Right lobe of liver (tissue), 6 donors: ENCODE results near the gene CNIH3. TPM values are rescaled to one million over a fixed set of nuclear protein-coding genes. Genes with fewer than 3 reads are reported as not detected.
"Not testable (repeated sequence)": the region's sequence is repeated elsewhere in the genome, so short reads cannot be mapped to it uniquely, and the experiment has no call there.

Experiments used
- ATAC-seq, 4 donors: fragments of 200-7000 bp; cut with Tn5 transposase; one replicate each; pipeline ENCODE4 v1.9.1; 2020; ENCODE audit warnings: mild to moderate bottlenecking in 4 of 4, moderate library complexity in 4 of 4
- DNase-seq, 3 donors: peaks; one replicate each; pipeline ENCODE4 v3.0.0-alpha.2; 2020
- H3K27ac ChIP-seq, 3 donors: fragments of 200-600 bp; one replicate each; pipeline ENCODE4 v1.8.0; 2022
- H3K27me3 ChIP-seq, 2 donors: fragments of 200-600 bp; one replicate each; pipeline ENCODE4 v1.8.0; 2022
- H3K36me3 ChIP-seq, 4 donors: fragments of 200-600 bp; sonication (generic) in 1 of 4; one replicate each; pipeline versions ENCODE4 v1.5.1 to v1.8.0; 2017 to 2022; ENCODE audit warnings: control low read depth in 1 of 4
- H3K4me1 ChIP-seq, 4 donors: fragments of 200-600 bp; sonication (generic) in 1 of 4; one replicate each; pipeline versions ENCODE4 v1.5.1 to v1.8.0; 2017 to 2022; ENCODE audit warnings: control low read depth in 1 of 4
- H3K4me3 ChIP-seq, 3 donors: fragments of 200-600 bp; one replicate each; pipeline ENCODE4 v1.8.0; 2022
- H3K9me3 ChIP-seq, 4 donors: fragments of 200-600 bp; sonication (generic) in 1 of 4; one replicate each; pipeline versions ENCODE4 v1.5.1 to v1.8.0; 2017 to 2022; ENCODE audit warnings: control low read depth in 1 of 4
- CTCF ChIP-seq, 4 donors: fragments of 200-600 bp in 3 of 4; fragments of 450-650 bp in 1 of 4; IDR thresholded peaks; one replicate each; pipeline versions ENCODE4 v1.5.1 to v1.8.0; 2016 to 2022; ENCODE audit warnings: antibody characterized with exemption in 4 of 4, mild to moderate bottlenecking in 2 of 4
- POLR2A ChIP-seq: fragments of 450-650 bp; IDR thresholded peaks from one replicate; pipeline ENCODE4 v1.6.1; 2017; ENCODE audit warnings: antibody characterized with exemption, mild to moderate bottlenecking
- WGBS: methylation state at CpG from one replicate; pipeline ENCODE4 v1.1.6; 2018; ENCODE audit warnings: low coverage, low lambda C conversion rate; ENCODE audit not compliant: insufficient coverage; ENCODE audit errors: missing lambda C conversion rate; 5-methylcytosine and 5-hydroxymethylcytosine counted together
- intact Hi-C, 2 donors: fragments of 100-400 bp; cut with DNase I; formaldehyde crosslinking; loops; one replicate each; pipeline versions ENCODE4 v1.11.2 to v1.14.1; 2022
- total RNA-seq, 6 experiments: library from RNA; depleted of rRNA in 2 of 6; stranded (reverse); fragments of >200 nt in 2 of 6; fragmentation: NEBNext Ultra II Directional in 3 of 6; extraction: Animal tissue kit (Norgen Biotek cat#: 25700) in 3 of 6; gene quantifications; one replicate each; pipeline versions ENCODE4 v1.1.0 to v1.2.4, GENCODE V29; 2016 to 2023
- donor health status: DM: no; HTN: yes; CAD: no.
- donor health status: DM: no; HTN: no; CAD: no.
- donor health status: DM: no; HTN: no; CAD: no.
- donor health status: DM: no; HTN: yes; CAD: no.
- donor health status: DM: no; HTN: yes; CAD: no.

CNIH3 gene
- total RNA-seq, 6 experiments from 2014 or later: 0.12 to 1.6 (median 0.55) TPM

DNA sequence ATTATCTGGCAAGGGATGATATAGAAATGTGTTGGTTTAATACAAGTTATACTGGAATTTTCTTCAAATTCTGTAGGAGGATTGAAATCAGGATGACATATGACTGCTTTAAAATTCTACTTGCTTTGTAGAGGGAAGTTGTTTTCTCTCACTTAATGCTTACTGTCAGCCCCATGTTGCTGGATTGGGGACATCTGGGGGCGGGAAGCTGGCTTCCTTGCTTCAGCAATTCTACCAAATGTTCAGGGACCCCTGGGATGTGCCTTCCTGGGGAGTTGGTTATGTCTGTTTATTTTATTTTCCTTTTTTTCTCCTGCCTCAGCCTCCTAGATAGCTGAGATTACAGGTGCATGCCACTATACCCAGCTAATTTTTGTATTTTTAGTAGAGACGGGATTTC is 63.5 kb downstream of the CNIH3 start:
- no peak for ATAC-seq

DNA sequence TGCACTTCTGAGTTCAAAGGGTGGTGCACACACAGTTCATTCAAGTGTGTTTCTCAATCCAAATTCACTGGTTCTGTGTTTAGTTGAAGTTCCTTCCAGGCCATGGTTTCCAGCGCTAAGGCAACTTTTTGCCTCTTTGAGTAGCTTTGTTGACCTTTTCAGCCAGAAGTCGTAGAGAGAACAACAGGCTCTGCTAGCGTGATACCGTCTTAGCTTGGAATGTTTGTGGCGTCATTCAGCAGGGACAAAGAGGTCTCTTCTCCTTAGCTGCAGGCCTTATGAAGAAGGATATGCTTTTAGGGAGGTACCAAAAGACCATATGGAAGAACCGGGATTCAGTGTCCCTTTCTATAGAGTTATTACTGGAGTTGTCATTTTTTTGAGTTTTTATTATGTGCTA is 65.7 kb downstream of the CNIH3 start:
- H3K4me1 ChIP-seq: no peaks in the 10 kb centered on the region
- H3K4me3 ChIP-seq: no peak overlapping the region
- TF ChIP-seq CTCF (IDR thresholded peaks at IDR 0.05): no peak
- TF ChIP-seq POLR2A: no peak
- intact Hi-C loops: no loop called here
- no peak overlapping the region for H3K27ac ChIP-seq
- H3K27me3 ChIP-seq: no peaks in the 10 kb centered on the region
- no peaks in the 10 kb centered on the region for H3K36me3 ChIP-seq
- H3K9me3 ChIP-seq: no peaks in the 10 kb centered on the region
- ATAC-seq (no peak), DNase-seq (no peak)
- WGBS: 83% methylated on average over 5 of the region's 6 CpGs

More for the DNA sequence above, 63.5 kb downstream of the CNIH3 start:
- intact Hi-C loops: no loop called here
- H3K9me3 ChIP-seq: no peaks in the 10 kb centered on the region
- no peak overlapping the region for H3K27ac ChIP-seq
- 88% methylated on average over 2 of the region's 2 CpGs for WGBS
- TF ChIP-seq CTCF (IDR thresholded peaks at IDR 0.05) (no peak), POLR2A (no peak)
- DNase-seq: no peak
- no peaks in the 10 kb centered on the region for H3K36me3 ChIP-seq
- H3K27me3 ChIP-seq: no peaks in the 10 kb centered on the region
- H3K4me3 ChIP-seq: no peak overlapping the region
- no peaks in the 10 kb centered on the region for H3K4me1 ChIP-seq

DNA sequence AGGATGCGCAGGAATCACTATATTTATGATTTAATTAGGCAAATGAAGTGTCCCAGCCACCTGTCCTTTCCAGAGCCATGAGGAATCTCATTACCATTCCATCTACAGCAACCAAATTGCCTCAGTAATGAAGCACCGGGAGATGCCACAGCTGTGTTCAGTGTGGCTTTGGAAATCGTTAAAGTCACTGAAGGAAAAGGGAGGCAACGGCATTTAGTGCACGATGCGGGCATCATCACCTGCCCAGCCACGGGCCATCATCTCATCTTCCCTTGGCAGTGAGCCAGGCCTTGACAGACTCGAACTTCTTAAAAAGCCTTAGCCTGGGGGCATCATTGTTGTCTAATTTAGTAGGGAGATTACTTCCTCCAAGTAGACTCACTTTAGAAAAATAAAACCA is 67.8 kb downstream of the CNIH3 start:
- H3K4me1 ChIP-seq: no peaks in the 10 kb centered on the region
- no peak overlapping the region for H3K27ac ChIP-seq
- WGBS: 82% methylated on average over 7 of the region's 8 CpGs
- H3K27me3 ChIP-seq: no peaks in the 10 kb centered on the region
- DNase-seq: no peak
- no peak overlapping the region for H3K4me3 ChIP-seq
- intact Hi-C loops: no loop called here
- TF ChIP-seq CTCF (IDR thresholded peaks at IDR 0.05): no peak
- TF ChIP-seq POLR2A: no peak
- no peaks in the 10 kb centered on the region for H3K36me3 ChIP-seq
- H3K9me3 ChIP-seq: no peaks in the 10 kb centered on the region
- no peak for ATAC-seq

DNA sequence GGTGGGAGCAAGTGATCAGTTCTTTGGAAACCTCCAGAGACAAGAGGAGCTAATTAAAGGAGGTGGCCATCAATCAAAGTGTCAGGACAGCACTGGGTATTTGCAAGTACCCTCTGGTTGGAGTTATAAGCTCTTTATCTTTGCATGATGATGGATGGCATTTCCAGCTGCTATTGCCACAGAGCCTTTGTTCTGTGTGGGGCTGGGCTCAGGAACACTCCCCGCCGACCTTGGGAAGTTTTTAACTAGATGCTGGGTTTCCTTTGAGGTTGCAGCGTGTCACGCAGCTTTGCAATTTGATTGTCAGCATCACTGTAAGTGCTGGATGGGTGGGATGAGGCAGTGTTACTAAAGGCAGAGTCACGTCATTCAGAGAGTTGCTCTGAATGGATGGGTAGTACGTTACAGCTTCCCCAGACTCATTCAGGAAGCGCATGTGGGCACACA is 68.9 kb downstream of the CNIH3 start:
- Histone ChIP-seq H3K4me1 (no peaks in the 10 kb centered on the region), H3K36me3 (no peaks in the 10 kb centered on the region), H3K27me3 (no peaks in the 10 kb centered on the region), H3K4me3 (no peak overlapping the region), H3K27ac (no peak overlapping the region), H3K9me3 (no peaks in the 10 kb centered on the region)
- ATAC-seq: no peak
- DNase-seq: no peak
- intact Hi-C loops: no loop called here
- TF ChIP-seq POLR2A (no peak), CTCF (IDR thresholded peaks at IDR 0.05) (no peak)
- 64% methylated on average over 6 of the region's 7 CpGs for WGBS

DNA sequence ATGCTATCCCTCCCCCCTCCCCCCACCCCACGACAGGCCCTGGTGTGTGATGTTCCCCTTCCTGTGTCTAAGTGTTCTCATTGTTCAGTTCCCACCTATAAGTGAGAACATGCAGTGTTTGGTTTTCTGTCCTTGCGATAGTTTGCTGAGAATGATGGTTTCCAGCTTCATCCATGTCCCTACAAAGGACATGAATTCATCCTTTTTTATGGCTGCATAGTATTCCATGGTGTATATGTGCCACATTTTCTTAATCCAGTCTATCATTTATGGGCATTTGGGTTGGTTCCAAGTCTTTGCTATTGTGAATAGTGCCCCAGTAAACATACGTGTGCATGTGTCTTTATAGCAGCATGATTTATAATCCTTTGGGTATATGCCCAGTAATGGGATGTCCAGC is 70.0 kb downstream of the CNIH3 start:
- intact Hi-C loops, H3K27ac ChIP-seq, DNase-seq, H3K4me3 ChIP-seq, ATAC-seq, H3K9me3 ChIP-seq, H3K36me3 ChIP-seq, H3K4me1 ChIP-seq, H3K27me3 ChIP-seq: not testable (repeated sequence)
- WGBS: 59% methylated on average over 2 of the region's 3 CpGs
